ENCODE measurements around the gene ANKRD11.
"Not testable (repeated sequence)": the region's sequence is repeated elsewhere in the genome, so short reads cannot be mapped to it uniquely, and the experiment has no call there.

Gene ANKRD11

DNA sequence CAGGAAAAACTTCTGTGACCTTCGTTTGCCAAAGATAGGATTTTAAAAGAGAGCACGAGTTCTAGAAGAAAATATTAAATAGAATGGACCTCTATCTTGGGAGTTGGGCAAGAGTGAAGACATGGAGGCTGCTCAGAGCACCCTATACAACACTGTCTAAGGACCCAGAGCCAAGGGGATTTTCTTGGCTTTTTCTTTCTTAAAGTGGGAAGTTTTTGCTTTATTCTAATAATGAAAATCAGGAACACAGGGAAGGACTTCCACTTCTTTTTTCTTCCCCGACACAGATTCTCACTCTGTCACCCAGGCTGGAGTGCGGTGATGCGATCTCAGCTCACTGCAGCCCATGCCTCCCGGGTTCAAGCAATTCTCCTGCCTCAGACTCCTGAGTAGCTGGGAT is 178.7 kb downstream of the ANKRD11 start:
- no peak for DNase-seq

DNA sequence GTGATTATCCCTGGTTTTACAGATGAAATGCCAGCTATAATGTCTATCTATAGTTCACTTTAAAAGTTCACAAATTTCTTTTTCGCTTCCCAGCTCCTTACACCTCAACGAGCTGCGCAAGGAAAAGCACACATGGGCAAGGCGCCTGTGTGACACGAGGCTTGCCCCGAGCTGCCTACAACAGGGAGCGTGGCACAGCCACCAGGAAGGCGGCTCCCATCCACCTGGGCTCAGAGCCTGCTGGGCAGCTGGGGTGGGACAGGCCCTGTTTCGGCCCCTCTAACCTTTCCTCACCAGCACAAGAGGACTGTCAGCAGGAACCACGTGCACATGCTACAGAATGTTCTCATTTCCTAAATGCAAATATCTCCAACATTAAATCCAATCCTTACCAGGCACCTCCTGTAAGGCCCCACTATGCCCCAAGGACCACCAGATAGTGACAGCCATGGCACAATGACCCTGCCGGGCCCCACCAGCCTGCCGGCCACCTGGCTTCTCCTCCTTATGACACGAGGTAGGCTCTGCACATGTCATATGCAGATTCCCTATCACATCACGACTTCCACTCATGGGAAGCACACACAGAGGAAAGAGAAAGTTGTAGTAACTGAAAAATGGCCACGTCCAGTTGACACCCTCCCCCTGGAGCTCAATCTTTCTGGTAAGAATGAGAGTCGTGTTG is 180.8 kb downstream of the ANKRD11 start:
- DNase-seq: no peak

DNA sequence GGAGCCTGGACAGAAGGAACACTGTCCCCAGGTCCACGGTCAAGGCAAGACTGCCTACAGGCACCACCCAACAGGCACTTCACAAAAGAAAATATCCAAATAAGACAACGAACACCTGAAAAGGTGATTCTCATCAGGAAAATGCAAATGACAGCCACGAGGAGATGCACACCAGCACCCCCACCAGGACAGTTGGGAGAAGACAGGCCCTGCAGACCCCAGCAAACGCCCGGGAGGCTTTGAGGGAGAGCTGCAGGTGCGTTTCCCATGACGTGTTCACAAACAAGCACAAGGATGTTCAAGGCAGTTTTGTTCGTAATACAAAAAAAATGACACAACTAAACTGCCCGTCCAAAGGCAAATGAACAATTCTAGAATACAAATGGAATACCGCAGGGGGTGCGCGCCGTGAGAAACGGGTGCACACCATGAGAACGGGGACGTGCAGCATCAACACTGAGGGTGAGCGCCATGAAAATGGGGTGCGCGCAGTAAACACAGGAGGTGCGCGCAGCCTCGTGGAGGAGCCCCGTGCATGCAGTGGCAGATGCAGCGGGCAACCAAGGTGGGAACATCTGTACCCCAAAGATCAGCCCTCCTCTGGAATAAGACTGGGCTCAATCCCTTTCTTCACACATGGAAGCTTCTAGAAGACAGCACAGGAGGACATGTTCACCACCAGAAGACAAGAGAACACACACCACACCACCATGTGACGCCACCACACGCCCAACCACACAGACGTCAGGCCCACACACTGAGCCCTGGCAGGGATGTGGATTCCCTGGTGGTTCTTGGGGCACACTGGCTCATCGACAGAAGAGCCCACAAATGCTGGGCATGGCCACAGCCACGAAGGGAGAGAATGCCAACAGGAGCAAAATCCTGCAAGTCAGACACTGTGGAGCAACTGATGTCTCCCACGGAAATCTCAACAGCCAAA is 181.7 kb downstream of the ANKRD11 start:
- DNase-seq: no peak

DNA sequence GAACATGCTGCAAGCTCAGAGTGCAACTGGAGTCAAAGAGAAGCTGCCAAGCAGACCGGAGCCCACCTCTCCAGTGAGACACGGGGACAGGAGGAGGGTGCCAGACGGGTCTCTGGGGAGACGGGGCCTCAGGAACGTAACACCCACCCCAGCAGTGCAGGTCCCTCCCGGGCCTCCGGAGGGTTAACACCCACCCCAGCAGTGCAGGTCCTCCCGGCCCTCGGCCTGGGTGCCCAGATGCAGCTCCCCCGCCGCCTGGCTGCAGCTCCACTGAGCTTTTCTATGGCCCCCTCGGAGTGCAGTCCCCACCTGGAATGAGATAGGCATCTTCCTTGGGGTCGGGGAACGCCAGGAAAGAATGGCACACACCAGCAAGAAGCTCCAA is 182.9 kb downstream of the ANKRD11 start:
- DNase-seq: no peak

DNA sequence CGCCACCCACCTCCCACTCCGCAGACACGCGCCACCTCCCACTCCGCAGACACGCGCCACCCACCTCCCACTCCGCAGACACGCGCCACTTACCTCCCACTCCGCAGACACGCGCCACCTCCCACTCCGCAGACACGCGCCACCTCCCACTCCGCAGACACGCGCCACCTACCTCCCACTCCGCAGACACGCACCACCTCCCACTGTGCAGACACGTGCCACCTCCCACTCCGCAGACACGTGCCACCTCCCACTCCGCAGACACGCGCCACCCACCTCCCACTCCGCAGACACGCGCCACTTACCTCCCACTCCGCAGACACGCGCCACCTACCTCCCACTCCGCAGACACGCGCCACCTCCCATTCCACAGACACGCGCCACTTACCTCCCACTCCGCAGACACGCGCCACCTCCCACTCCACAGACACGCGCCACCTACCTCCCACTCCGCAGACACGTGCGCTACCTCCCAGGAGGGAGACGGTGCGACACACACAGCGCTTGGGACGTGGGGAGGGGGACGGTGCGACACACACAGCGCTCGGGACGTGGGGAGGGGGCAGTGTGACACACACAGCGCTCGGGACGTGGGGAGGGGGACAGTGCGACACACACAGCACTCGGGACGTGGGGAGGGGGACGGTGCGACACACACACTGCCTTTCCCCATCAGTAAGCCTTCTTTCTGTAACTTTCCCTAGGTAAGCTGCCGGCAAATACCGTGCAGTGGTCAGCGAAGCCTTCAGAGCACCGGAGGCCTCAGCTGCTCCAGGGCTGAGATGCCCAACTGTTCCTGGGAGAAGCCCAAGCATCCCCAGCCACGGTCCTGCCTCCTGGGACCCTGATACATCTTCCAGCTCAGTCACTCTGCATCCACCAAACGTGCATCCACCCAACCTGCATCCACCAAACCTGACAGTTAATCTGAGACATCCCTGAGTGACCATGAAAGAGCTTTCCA is 183.6 kb downstream of the ANKRD11 start:
- not testable (repeated sequence) for DNase-seq

DNA sequence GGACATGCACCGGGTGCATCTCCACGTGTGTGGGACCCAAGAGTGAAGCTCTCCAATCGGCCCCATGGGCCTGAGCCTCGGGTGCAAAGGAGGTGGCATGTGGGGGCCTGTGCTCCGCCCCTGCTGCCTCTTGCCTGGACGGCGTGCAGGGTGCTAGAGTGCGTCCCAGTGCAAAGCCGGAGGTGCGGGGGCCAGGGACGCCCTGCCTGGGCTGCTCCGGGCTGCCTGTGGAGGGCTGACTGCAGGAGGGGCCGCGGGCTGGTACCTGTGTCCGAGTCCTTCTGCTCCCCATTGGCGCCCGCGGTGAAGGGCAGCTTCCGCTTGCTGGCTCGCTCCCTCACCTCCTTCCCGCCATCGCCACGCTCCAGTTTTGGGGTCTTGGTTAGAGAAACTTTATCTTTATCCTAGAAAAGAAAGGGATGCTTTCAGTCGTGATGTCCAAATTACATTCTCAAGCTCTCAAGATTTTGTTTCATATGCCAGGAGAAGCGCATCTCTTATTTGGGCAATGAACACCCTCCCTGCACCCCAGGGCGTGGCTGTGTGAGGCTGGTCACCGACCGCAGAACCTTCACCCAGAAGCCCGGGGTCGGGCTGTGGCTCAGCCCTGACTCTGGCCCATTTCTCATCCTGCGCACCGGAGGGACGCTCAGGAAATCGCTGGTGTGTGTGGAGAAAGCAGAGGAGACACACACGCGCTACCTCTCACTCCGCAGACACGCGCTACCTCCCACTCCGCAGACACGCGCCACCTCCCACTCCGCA is 185.2 kb downstream of the ANKRD11 start:
- no peak for DNase-seq

DNA sequence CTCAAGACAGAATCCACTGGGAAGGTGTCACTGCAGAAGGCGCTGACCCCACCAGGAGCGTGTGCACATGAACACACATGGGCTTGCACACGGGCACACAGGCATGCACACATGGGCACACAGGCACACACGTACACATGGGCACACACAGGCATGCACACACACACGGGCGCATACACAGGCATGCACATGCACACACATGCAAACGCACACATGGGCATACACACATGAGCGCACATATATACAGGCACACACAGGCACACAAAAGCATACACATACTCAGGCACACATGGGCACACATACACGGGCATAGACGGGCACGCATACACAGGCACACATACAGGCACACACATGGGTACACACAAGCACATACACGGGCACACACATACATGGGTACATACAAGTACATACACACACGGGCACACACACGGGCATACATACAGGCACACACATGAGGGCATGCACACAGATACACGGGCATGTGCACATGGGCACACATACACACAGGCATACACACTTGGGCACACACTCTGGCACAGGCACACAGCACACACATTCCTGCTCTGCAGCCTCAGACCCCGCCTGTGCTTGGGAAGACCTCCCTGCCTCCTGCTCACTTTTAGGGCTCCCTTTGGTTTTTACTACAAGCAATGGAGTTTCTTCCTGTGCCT is 186.0 kb downstream of the ANKRD11 start:
- no peak for DNase-seq

DNA sequence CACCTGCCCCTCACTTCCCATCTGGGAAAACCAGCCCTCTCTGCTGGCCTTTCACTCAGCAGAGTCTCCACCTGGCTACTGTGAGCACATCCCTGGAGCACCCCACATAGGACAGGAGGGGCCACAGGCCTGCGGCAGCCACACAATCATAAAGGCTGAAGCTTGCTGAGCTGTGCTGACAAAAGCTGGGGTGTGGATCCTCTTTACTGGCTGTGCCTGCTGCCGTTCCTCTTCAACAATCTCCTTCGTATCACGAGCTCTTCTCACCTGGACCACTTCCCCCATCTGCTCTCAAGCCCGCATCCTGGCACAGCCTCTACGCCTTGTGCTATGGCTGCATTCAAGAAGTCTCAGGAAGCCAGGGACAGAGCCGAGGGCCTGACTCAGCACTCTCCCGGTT is 186.7 kb downstream of the ANKRD11 start:
- DNase-seq: no peak

DNA sequence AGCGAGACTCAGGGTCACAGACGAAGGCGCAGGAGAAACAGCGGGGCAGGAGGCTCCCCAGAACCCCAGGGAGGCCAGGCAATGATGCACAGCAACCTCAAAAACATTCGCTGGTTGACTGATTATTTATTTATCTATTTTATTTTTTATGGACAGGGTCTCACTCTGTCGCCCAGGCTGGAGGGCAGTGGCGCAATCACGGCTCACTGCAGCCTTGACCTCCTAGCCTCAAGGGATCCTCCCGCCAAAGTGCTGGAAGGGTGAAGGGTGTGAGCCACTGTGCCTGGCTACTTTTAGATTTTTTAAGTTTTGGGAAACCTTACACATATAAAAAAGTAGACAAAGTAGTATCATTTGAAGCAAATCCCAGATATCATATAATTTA is 189.4 kb downstream of the ANKRD11 start:
- DNase-seq: no peak

DNA sequence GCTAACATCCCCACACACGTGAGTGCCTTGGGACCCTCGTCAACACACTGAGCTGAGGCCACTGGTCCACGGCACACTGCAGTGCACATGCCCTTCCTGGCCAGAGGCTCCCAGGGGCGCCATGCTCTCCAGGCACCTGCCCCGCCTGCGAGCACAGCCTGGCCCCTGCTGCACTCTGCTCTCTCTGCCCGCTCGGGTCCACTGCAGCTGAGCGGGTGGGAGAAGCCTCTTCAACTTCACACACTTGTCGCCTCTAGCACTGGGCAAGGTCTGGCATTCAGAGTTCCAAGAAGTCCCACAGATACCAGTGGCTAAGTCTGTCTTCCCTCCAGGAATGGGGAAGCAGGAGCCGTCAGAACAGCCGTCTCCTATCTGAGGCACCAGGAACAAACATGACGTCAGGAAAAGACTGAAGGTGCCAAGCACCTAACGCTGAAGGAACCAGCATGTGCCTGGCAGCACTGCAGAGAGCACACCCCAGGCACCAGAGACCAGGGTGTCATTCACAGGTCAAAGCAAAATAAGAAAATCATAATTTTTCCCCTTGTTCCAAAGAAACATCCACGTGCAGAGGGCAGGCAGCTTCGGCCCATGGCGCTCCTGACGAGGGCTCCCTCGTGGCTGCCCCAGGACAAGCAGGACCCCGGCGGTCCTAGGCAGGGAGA is 189.9 kb downstream of the ANKRD11 start:
- no peak for DNase-seq

DNA sequence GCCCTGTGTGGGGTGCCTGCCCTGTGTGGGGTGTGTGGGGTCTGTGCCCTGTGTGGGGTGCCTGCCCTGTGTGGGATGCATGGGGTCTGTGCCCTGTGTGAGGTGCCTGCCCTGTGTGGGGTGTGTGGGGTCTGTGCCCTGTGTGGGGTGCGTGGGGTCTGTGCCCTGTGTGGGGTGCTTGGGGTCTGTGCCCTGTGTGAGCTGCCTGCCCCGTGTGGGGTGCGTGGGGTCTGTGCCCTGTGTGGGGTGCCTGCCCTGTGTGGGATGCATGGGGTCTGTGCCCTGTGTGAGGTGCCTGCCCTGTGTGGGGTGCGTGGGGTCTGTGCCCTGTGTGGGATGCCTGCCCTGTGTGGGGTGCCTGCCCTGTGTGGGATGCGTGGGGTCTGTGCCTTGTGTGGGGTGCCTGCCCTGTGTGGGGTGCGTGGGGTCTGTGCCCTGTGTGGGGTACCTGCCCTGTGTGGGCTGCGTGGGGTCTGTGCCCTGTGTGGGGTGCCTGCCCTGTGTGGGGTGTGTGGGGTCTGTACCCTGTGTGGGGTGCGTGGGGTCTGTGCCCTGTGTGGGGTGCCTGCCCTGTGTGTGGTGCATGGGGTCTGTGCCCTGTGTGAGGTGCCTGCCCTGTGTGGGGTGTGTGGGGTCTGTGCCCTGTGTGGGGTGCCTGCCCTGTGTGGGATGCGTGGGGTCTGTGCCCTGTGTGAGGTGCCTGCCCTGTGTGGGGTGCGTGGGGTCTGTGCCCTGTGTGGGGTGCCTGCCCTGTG is 190.8 kb downstream of the ANKRD11 start:
- DNase-seq: not testable (repeated sequence)

DNA sequence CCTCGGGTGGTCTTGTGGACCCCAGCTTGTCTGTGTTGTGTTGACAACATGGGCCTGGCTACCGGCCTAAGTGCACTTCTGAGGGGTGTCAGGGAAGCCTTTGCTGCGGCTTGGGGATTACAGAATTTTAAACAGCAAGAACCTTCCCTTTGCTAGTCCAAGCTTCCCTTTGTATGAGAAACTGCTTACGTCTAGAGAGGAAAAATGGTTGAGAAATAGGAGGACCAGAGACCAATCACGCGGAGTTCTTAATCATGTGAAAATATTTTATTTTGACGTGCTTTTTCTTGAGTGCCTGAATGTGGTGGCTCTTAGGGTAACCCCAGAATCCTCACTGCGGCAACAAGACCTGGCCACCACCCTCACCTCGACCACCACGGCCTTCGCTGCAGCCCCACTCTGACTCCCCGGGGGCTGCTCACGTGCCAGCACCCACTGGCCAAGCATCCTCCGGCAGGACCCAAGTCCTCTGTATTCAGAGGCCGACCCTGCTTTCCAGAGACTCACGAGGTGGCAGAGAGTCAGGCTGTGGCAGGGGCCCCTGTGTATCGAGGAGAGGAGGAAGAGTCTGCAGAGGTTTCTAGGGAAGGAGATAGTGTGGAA is 191.6 kb downstream of the ANKRD11 start:
- DNase-seq: no peak

DNA sequence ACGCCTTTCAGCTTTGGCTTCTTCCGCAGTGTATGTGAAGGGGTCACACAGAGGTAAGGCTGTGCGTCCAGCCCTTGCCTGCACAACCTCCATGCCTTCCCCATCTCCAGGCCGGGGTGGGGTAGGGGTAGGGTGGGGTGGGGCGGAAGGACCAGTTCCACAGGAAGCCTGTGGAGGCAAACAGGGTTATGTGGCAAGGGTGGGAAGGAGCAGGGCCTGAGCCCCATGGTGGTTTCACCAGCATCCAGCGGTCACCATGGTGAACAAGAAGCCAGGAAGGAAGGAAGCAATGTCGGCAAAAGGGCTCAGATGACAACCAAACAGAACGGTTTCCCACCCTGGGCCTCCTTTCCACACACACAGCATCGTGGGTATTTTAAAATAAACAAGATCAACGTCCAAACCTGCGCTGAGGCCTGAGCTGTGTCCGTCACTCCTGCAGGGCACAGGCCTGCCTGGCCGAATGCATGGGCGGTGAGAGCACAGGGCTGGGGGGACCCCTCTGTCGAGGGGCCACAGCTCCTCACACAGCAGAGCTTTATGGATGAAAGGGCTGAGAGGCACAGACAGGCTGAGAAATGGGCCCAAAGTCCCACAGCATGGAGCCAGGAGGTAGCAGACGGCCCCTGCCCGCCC is 192.3 kb downstream of the ANKRD11 start:
- no peak for DNase-seq

DNA sequence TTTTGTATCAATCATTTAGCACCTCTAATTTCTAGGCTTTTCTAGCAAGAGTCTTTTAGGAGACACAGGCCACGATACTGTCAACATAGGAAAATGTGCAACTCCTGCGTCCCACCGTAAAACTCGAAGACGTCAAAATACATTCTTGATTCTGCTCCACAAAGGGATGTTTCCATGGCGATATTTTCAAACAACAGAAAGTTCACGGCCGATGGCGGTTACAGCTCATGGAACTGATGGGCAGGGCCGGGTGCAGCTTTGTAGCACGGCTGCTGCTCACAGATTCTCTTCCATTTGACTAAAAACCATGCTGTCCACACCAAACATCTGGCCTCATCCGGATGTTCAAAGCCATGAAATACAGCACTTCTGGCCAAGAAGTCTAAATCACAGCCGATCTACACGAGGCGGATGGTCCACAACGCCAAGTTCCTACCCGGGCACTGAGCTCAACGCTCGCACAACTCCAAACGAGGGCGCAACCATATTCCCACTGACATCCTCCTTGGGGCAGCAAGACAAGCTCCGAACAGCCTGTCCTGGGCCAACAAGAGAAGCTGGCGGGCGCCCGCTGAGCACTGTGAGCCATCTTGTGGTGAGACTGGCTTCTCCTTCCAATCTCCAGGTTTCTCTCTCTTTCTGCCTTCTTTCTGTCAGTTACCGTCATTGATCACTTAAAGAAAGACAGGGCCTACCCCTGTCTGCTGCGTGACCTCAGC is 193.0 kb downstream of the ANKRD11 start:
- DNase-seq: no peak

DNA sequence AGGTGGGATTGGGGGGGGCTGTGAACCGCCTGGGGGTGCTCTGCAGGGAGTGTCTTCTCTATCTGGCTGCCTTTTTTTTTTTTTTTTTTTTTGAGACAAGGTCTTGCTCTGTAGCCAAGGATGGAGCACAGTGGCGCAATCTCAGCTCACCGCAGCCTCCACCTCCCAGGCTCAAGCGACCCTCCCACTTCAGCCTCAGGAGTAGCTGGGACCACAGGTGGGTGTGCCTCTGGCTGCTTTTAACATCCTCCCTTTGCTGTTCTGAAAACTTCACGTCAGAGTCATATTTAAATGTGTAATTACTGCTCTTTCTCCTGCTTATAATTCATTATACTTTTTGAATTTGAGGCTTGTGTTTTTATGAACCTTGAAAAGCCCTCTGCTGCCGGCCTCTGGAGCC is 194.4 kb downstream of the ANKRD11 start:
- no peak for DNase-seq

DNA sequence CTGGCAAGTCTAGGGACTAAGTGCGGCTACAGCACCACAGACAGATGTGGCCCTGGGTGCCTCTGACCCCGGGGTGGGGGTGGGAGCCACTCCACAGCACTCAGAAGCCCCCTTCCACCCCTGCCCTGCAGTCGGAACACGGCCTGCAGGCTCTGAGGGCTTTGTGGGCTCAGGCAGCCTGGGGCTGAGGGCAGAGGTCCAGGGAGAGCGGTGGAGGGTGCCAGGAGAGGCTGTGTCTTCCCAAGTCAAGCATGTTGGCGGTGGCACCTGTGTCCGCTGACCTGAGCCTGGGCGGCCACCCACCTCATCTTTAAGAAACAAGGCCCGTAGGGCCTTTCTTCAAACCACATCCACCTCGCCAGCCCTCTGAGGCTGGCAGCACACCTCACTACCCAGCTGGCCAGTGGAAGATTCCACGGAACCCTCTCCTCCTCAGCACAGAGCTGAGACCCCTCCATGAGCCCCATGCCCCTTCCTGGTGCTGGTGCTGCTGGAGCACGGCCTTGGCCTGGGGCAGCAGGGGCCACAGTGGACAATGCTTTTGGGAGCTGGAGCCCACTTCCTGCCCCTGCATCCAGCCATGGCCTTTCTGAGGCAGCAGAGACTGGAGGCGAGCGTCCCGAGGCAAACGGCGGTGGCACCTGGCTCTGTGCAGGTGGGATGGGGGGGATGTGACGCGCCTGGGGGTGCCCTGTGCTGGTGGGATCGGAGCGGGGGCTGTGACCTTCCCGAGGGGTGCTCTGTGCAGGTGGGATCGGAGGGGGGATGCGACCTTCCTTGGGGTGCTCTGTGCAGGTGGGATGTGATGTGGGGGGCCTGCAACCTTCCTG is 195.1 kb downstream of the ANKRD11 start:
- no peak for DNase-seq

DNA sequence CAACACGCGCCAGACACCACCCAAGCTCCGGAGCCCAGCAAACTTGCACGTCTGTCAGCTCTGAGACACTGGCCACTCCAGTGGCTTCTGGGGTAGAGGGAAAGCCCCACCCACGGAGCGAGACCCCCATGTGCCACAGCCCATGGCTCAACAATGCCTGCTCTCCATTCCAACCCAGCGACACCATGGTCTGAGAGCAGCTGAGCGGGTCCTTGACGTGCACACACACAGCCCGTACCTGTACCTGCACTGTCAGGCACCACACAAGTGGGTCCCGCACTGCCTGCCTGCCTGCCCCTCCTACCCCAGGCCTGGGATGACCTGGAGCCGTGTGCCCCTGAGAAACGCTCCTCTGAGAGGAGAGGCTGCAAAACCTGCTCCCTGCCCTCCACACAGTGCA is 195.9 kb downstream of the ANKRD11 start:
- no peak for DNase-seq

All from kidney glomerular epithelial cell (primary cell).